NCI-H146 treated with DMSO at 0.1 percent for 48 hours (cell line): ENCODE results near the gene PEX14.

ENCODE experiments used
- DNase-seq: peaks from one replicate; lab custom pipeline; 2025; ENCODE audit not compliant: unreplicated experiment; lab: John Stamatoyannopoulos, UW

PEX14 gene

GRCh38 chr1:10515976-10516750 lies 41.4 kb downstream of the PEX14 start:
- DNase-seq: no peak

GRCh38 chr1:10516925-10517676 lies 42.4 kb downstream of the PEX14 start:
- no peak for DNase-seq

DNA sequence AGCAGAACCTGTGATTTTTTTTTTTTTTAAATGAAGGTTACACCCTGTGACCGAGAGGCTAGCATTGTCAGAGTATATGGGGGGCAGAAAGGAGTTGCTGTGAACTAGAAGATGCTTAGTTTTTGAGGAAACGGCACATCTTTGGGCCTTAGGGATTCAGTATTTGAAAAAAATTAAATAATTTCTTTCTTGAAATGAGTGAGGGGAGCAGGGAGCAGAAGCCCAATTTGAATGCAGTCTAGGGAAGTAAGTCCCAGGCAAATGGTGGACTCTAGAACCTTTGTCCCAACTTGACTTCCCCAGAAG lies 42.9 kb downstream of the PEX14 start:
- DNase-seq: no peak

DNA sequence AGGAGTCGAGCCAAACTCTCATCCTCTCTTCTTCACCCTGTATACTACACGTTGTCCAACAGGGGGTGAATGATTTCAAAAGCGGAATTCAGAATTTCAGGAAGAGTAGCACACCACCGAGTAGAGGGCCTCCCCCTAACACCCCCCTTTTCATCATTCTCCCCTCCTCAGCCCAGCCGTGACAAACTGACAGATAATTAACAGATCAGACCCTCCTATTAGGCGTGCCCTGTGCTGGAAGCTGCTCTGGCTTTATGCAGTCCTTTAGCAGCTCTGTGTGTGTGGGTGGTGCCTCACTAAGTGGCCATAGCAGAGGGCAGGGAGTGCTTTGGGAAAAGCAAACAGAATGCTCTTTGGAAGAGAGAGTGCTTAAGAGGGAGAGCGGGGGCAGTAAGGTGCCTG lies 44.3 kb downstream of the PEX14 start:
- peak; percentile 15 for DNase-seq

GRCh38 chr1:10520497-10520896 lies 45.7 kb downstream of the PEX14 start:
- no peak for DNase-seq

GRCh38 chr1:10520952-10521351 lies 46.2 kb downstream of the PEX14 start:
- no peak for DNase-seq

DNA sequence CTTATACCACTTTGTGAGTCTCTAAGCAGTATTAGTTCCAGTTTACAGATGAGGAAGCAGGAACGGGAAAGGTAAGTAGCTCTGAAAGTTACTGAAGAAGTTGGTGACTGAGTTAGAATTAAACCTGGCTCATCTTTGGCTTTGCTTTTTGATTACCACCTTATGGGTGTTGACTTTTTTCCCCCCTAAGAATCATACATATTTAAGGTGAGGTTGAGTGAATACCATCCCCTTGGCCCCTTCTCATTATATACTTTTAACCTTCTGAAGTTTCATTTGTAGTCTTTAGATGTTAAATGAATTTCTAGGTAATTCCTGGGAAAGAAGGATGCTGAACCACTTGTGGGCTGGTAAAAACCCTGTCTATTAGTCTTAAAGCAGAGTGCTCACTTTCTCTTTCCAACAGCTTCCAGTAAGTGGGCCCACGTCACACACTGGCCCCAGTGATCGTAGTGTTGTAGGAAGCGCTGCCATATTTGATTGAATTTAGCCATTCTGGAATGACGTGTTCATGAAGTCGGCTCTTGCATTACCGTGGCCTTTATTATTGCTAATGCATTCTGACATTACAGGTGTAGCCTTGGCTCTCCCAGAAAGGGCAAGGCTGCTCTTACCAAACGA lies 46.9 kb downstream of the PEX14 start:
- no peak for DNase-seq

DNA sequence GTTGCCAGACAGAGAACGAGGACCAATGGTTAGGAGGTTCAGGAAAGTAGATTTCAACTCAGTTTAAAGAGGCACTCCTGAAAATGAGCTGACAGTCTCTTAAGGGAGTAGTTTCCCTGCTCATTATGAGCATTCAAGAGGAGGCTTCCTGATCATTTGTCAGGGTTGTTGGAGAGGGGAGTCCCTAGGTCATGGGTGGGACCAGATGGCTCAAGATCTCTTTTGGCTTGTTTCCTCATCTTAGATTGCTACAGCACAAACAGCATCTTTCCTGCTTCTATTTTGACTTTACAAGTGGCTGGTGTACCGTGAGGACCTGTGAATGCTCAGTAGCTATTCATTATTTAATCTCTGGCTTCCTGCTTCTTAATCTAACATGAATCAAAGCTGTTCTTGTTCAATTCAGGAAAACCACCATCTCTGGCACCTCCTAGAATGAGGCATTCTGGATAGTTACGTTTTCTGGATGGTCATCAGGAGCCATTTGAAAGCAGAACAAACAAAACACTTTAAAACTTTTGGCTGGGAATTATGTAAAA lies 47.6 kb downstream of the PEX14 start:
- no peak for DNase-seq

DNA sequence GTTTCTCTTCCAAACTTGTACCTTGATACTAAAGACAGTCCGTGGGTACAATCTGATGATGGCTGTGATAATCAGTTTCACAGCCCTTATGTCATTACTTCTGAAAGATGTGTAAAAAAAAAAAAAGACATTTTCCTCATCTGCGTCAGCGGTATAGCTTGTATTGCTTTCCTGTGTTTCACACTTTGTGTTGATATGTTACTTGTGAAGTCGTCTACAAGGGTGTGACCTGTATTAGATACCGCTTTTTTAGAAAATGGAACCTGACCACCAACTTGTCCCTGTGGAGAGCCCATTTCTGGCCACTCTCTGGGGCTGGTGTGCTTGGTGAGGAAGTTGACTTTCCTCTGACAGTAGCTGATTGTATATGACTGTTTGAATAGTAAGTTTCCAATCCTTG lies 50.5 kb downstream of the PEX14 start:
- DNase-seq: no peak

DNA sequence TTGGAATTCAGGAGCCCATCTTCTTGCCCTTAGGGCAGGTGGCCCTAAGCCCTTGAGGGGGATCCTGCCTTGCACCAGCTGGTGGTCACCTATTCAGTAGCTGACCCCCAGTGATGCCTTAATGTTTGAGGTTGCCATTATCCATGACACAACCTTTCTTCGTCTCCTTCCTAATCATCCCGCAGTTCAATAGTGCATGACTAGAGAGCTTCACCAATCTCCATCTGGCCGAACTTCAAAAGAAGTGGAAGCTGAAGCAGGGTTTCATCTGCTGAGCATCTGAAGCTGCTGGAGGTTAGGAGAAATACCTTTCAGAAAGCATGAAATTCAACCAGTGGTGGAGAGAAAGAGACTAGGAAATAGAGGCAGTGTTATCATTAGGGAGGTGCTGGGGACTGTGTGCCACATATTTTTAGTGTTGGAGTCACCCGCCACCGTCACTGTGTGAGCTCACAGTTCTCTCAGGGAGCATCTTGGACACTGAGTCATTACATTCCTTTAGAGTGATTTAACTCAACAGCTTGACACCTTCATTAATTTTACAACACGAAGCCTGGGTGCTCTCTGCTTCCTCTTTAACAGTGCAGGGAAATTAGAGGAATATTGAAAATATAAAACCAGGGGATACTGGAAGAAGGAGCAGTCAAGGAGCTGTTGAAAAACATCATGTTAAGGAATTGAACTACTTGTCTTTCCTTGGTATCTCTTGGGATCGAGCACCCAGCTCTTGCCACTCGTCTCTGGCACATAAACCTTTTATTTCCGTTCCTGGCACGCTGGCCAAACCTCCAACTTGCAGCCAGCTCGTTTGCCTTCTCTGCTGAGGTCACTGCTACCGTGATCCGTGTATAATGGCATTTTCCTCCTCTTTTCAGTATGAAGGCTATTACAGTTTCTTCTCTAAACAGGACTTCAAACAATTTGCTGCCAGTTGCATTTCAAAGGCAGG lies 53.6 kb downstream of the PEX14 start:
- no peak for DNase-seq

DNA sequence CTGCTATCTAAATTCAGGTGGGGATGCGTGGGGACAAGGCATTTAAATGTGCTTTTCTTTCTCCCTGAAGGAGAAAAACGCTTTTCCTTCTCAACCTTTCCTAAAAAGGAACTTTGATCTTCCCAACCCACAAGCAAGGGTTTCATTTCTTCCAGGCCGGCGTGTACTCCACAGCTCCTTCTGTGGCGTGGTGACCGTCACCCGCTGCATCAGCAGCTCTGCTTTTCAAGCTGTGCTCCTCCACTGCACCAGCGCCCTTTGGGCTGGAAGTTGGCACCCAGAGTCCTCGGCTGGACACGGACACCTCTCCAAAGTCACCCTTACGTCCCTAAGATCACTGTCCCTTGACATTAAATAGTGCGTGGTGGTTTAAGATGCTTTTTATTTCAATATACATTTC lies 54.3 kb downstream of the PEX14 start:
- no peak for DNase-seq

- DNase-seq: no peak
These were observed 55.0 kb downstream of the PEX14 start for GRCh38 chr1:10529765-10530164.

DNA sequence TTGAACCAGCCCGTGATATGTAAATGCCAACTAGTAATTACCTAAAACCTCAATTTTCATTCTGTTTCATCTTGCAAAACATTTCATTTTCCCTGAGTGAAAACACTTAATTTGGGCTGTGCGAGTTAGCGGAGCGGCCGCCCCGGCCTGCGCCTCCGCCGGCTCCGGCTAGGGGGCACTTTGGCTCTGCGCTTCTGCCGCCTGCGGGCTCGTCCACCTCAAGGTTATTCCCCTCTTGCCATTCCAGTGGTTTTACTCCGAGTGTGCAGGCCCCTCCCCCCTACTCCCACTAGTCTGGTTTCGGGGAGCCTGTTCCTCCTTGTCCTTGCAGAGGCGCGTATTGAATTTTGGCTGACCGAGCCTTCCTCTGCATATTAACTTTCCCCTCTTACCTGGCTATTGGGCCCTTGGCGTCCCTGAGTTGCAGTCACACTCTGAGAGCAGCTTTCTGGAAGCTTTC lies 55.6 kb downstream of the PEX14 start:
- no peak for DNase-seq

DNA sequence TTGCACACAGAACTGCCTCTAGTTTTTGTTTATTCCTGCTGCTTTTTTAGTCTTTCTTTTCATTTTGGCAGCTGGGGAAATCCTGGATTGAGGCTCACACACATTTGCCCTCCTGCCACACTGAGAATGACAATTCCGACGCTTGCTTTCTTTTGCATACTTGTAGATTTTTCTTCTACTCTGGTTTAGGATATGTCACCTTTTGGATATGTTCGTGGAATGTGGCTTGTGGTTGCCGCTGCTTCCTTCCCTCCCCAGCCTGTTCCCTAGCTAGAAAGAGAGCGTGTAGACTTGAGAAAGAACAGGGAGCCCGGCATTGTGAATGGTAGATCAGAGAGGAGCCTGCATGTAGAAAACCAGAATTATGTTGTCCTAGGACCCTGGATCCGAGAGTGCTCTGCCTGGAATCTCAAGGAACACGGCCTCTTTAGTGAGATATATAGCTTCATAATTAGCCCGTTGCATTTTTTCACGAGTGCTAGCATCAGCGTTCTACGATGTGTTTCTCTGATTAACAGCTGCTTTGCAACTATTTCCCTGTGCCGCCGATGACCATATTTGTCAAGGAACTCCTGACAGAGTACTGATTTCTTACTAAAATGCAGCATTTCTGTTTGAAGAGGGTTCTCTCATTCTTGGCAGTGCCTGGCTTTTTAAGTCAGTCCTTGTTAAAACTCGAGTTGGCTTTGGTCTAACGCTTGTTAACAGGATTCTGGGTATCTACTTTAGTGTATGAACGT lies 56.2 kb downstream of the PEX14 start:
- DNase-seq: no peak

- no peak for DNase-seq
These were observed 57.6 kb downstream of the PEX14 start for GRCh38 chr1:10532362-10532761.

- no peak for DNase-seq
These were observed 59.8 kb downstream of the PEX14 start for GRCh38 chr1:10534519-10534918.

DNA sequence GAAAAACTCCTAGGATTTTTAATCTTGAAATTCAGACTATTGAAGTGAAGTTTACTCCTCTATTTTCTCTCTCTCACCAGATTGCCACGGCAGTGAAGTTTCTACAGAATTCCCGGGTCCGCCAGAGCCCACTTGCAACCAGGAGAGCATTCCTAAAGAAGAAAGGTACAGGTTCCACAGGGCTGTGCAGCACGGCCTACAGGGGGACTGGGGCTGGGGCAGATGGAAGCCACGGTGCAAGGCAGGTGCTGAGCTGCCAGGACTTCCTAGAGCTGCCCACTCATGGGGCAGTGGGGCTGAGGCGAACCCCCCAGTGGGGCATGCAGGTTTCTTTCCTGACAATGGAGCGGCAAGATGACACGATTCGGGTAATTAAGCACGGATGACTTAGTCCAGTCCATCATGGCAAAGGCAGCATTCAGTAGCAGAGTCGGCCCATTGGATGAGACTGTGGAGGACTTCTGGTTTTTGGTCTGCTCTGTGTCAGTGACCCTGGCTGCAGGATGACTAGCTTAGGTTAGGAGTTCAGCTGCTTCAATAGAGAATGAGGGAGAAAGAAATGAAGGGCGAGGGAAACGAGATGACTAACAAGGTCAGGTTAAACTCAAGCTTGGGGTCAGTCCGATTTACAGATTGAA lies 61.5 kb downstream of the PEX14 start:
- DNase-seq: no peak

GRCh38 chr1:10537082-10537766 lies 62.5 kb downstream of the PEX14 start:
- peak; percentile 65 for DNase-seq
